NCI-H187 treated with DMSO at 0.1 percent for 48 hours (cell line): ENCODE results near the gene ASB13.

Experiments used
- DNase-seq: peaks from one replicate; lab custom pipeline; 2025; lab: John Stamatoyannopoulos, UW

Gene ASB13

DNA sequence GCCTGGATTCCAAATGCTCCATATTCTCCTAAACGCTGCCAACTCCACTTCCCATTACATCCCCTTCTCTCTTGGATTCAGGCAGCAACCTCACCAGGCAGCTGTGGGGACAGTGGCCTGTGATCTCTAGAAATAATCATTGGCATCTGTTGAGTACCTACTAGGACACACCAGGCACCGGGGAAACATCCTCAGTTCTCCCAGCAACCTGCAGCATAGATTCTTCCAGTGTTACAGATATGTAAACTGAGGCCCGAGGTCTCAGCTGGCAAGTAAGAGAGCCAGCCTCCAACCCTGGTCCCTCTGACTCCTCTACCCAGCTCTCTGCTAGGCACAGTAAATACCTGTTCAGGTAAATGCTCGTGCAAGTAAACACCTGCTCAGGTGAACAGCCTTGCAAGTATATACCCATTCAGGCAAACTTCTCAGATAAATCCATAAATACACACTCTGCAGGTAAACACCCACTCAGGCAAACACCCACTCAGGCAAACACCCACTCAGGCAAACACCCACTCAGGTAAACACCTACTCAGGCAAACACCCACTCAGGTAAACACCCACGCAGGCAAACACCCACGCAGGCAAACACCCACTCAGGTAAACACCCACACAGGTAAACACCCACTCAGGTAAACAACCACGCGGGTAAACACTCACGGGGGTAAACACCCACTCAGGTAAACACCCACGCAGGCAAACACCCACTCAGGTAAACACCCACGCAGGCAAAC is 18.7 kb downstream of the ASB13 start:
- DNase-seq = no peak

DNA sequence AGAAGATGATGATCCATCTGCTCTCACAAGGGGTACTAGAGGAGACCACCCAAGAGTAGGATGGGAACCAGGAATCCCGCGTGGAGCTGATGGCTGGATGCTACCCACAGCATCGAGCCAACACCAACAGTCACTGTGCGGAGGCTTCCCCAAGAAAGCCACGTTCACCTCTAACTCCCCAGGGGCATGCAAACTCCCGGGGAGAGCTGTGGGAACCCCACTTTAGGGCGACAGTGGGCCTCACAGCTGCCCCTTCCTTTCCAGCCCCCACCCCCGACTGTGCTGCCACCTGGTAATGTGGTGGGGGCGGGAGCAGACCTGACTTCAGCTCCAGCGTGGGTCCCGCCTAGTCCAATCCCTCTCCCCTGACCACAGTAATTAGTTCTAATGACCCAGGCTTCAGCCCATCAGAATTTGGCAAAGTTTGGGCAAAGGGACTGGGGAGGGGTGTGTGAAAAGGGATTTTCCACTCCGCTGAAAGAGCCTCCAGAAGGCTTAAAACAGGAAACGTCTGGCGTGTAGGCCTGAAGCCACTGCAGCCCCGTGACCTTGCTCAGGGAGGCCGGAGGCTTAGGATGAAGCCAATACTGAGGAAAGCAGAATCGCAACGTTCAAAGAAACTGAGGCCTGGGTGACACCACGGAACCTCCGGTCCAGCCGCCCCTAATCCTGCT is 20.3 kb downstream of the ASB13 start:
- no peak for DNase-seq

DNA sequence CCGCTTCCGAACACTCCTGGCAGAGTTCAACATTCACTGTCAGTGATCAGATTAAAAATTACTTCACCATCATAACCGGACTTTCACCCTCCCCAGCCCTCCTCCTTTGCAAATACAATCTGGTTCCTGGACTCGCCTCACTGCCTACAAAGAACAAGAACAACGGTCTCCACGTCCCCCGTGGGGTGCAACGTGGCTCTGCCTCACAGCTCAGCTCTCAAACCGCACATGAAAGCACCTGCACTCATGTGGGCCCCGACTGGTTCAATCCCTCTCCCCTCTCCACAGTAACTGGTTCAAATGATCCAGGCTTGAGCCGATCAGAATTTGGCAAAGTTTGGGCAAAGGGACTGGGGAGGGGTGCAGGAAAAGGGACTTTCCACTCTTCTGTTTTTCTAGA is 21.0 kb downstream of the ASB13 start:
- no peak for DNase-seq

GRCh38 chr10:5644930-5645329 is 21.5 kb downstream of the ASB13 start:
- no peak for DNase-seq

GRCh38 chr10:5643346-5644067 is 22.9 kb downstream of the ASB13 start:
- DNase-seq = no peak

DNA sequence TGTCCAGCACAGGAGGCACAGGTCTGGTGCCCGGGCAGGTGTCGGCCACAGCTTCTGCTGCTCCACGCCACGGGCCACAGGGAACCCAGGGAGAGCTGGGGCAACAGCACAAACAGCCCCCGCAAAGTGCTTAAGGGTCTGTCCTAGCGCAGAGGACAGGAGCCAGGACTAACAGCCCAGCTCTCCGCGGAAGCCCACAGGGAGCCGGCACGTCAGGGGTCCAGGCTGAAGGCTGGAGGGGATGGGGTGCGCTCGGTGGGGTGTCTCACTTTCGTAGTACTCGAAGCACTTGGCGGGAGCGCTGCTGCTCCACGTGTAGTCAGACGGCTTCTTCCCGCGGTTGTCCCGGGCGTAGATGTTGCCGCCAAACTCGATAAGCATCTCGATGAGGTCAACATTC is 24.9 kb downstream of the ASB13 start:
- DNase-seq = no peak

DNA sequence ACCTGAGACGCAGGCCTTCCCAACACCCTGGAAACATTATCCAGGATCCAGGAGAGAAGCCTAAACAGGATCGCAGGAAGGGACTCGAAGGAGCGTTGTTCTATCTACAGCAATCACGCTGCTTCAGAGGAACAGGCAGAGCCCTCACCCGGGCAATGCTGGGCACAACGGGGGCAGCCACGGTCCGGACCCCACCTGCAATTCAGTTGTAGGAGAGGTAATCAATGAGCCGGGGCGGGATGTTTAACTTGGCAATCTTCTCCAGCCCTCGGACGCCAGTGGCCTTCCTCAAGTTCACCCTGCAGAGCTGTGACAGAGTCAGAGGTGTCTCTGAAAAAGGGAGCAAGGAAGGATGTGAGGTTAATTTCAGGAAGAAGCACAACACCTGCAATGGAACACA is 25.9 kb downstream of the ASB13 start:
- no peak for DNase-seq

- DNase-seq = no peak
Measured at GRCh38 chr10:5640036-5640435, 26.4 kb downstream of the ASB13 start.

GRCh38 chr10:5639066-5639465 is 27.3 kb downstream of the ASB13 start:
- no peak for DNase-seq

DNA sequence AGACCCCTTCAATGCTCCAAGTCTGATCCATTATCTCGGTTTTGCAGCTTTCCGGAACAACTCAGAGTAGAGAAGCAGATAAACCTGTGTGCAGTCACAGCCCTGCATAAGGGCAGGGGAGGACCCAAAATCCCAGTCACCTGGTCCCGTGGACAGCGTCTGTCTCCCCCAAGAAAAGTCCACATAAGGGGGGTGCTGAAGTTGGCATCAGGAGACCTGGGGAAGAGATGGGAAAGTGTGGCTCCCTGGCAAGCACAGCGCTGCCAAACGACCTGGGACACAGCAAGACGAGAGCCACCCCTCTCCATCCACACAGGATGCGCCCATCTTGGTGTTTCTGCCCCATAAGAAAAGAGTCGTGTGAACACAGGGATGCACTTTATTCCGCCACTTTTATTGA is 27.9 kb downstream of the ASB13 start:
- DNase-seq = no peak

GRCh38 chr10:5634918-5635317 is 31.5 kb downstream of the ASB13 start:
- no peak for DNase-seq

DNA sequence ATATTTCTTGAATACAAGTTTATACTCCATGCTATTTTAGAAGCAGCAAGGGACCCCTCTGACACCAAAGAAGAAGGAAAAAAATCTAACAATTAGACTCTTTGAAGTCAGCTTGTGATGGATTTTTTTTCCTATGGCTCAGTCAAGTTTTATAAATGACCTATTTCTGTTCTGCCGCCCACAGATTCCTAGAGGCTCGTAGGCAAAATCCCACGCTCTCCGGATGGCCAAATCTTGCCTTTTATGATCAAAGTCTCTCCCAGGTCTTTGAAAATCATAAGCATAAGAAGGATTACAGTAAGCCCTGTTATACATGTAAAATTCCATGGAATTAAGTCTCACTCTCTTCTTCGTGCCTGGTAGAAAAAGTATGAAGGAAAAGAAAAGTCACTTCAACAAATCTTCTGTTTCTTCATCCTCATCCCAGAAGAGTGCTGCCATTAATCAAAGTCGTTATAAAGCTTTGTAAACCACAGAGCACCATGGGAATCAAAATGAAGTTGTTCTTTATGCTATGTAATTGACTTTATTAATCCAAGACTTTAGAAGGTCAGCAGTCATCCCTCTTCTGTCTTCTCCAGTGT is 33.1 kb downstream of the ASB13 start:
- no peak for DNase-seq

- no peak for DNase-seq
Measured at GRCh38 chr10:5632446-5632845, 33.9 kb downstream of the ASB13 start.

DNA sequence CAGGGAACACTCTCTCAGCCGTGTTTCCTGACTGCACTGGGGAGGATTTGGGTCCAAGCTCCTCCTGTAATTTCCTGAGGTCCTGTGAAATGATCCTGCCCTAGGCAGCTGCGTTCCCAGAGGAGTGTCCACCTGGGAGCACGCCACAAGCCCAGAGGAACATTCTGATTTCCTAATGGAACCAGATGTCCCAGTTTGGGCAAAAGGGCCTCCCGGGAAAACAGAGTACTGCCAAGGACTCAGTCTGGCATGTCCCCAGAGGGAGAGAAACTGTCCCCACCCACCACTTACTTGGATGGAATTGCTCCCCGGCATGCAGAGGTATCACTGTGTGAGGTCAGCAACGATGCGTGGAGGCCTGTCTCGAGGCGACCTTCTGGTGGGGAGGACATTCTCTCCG is 34.5 kb downstream of the ASB13 start:
- no peak for DNase-seq

GRCh38 chr10:5630112-5630436 is 36.3 kb downstream of the ASB13 start:
- no peak for DNase-seq

DNA sequence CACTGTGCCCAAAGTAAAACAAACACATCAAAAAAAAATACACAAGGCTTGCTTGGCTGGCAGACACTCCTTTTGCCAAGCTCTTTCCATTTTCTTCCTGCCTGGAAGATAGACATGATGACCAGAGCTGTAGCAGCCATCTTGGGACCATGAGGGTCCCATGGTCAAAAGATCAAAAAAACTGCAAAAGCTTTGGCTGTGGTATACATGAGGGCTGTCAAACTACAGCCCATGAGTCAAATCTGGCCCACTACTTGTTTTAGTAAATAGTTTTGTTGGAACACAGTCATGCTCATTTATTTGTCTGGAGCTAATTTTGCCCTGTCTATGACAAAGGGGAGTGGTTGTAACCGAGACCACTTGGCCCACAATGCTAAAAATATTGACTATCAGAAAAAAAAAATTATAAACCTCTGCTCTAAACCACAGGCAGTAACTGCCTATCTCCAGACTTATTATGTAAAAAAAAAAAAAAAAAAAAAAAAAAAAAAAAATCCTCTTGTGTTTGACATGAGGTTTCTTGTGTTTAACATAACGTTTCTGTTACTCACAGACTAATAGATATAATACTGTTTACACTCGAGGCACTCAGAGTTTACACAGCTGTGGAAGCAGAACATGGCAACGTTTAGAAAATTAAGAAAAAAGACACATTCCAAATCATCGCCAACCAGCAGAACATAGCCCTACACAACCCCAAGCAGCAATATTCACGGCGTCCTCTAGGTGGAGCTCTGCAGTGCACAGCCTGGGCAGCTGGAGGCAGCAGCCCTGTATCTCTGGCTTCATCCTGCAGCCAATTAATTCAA is 36.9 kb downstream of the ASB13 start:
- DNase-seq = no peak

DNA sequence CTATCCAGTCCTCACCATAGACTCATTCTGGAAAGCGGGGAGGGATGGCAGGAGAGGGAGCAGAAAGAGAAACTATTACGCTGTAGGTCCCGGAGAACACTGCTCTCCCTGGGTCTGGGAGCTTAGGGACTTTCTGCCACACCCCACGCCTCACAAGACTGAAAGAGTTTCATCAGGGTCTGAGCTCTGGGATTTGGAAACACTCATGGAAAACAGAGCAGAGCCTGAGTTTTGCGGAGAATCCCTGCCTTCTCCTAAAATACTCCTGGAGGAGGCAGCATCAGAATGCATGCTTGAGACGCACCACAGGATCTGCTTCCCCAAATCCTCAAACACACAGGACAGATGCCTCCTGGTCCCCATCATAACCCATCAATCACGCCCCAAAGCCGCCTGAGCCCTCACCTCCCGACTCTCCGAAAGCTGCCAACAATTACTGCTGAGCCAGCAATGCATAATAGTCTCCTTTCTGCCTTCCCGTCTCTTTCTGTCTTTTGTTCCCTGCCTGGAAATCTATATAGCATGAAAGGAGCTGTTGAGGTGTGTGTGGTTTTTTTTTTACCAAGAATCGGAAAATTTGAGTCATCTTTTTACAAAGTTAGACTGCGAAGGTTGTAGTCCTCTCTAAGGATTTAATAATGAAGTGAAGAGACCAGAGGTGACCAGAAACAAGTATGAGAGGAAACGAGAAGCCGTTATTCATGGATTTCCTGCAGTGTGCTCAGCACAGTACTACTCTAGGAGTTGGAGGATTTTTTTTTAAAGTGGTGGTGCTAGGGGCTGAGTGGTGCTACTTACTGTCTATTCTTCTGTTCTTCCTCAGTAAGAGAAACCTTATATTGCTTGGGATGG is 37.7 kb downstream of the ASB13 start:
- no peak for DNase-seq

DNA sequence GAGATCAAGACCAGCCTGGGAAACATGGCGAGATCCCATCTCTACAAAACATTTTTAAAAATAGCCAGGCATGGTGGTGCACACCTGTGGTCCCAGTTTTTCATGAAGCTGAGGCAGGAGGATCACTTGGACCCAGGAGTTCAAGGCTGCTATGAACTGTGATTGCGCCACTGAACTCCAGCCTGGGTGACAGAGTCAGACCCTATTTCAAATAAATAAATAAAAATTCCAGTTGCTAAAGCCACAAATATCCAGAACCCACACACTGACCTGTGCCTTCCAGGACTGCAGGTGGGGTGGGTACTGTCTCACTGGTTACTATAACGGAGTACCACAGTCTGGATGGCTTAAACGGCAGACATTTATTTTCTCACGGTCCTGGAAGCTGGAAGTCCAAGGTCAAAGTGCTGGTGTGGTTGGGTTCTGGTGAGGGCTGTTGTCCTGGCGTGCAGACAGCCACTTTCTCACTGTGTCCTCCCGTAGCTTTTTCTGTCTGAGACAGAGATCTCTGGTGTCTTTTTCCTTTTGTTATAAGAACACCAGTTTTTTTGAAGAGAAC is 38.8 kb downstream of the ASB13 start:
- no peak for DNase-seq

GRCh38 chr10:5625992-5626777 is 40.2 kb downstream of the ASB13 start:
- no peak for DNase-seq

DNA sequence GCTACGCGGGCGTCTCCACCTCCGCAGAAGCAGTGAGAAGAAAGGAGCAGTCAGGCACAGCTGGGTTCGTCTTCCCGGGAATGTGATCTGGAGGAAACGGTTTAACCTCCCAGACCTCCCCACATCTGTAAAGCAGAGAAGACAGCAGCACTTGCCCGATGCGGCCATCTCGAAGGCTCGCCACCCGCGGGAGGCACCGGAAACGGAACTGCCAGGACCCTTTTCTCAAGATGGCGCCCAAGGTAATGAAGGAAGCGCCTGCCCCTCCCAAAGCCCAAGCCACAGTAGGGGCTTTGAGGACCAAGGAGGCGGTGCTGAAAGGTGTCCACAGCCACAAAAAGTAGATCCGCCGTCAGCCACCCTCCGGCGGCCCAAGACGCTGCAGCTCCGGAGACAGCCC is 41.7 kb downstream of the ASB13 start:
- no peak for DNase-seq
